HG02938 (cell line): ENCODE data around the gene RNFT1.
"Not testable (repeated sequence)": the region's sequence is repeated elsewhere in the genome, so short reads cannot be mapped to it uniquely, and the experiment has no call there.

Experiments used
- ATAC-seq: cut with Tn5 transposase; IDR thresholded peaks from one replicate; pipeline ENCODE4 v1.9.1; 2021; ENCODE audit warnings: mild to moderate bottlenecking, moderate library complexity; ENCODE audit not compliant: unreplicated experiment

Gene RNFT1

GRCh38 chr17:59930768-59931167 is 33.8 kb downstream of the RNFT1 start:
- ATAC-seq: not testable (repeated sequence)

GRCh38 chr17:59930121-59930520 is 34.4 kb downstream of the RNFT1 start:
- ATAC-seq: not testable (repeated sequence)

- not testable (repeated sequence) for ATAC-seq
Observed at GRCh38 chr17:59920637-59921036, 43.9 kb downstream of the RNFT1 start.

- no peak for ATAC-seq
Observed at GRCh38 chr17:59916446-59916845, 48.1 kb downstream of the RNFT1 start.

GRCh38 chr17:59914274-59914854 is 50.2 kb downstream of the RNFT1 start:
- no peak for ATAC-seq

GRCh38 chr17:59907467-59907866 is 57.1 kb downstream of the RNFT1 start:
- ATAC-seq: no peak

GRCh38 chr17:59903455-59903854 is 61.1 kb downstream of the RNFT1 start:
- ATAC-seq: no peak
